Transverse colon (tissue), 4 donors: ENCODE results near the gene AP1M2. TPM values are rescaled to one million over a fixed set of nuclear protein-coding genes. Genes with fewer than 3 reads are reported as not detected.

Source experiments
- DNase-seq: peaks from one replicate; pipeline ENCODE4 v3.0.0-alpha.2; 2019
- H3K27ac ChIP-seq, 4 donors: fragments of 200-600 bp; sonication (generic); 2 replicates each; pipeline ENCODE4 v1.5.1; 2016 to 2018; ENCODE audit warnings: inconsistent platforms in 4 of 4
- H3K27me3 ChIP-seq: fragments of 200-600 bp; sonication (generic); 2 replicates; pipeline ENCODE4 v1.5.1; 2017; ENCODE audit warnings: inconsistent platforms
- H3K36me3 ChIP-seq, 4 donors: fragments of 200-600 bp; sonication (generic); 2 replicates each; pipeline ENCODE4 v1.5.1; 2017 to 2019; ENCODE audit warnings: inconsistent platforms in 4 of 4
- H3K4me1 ChIP-seq, 4 donors: fragments of 200-600 bp; sonication (generic); 2 replicates each; pipeline ENCODE4 v1.5.1; 2017 to 2020; ENCODE audit warnings: inconsistent platforms in 4 of 4
- H3K4me3 ChIP-seq, 4 donors: fragments of 200-600 bp; sonication (generic); 1 replicate in 1 of 4; 2 replicates in 3 of 4; pipeline versions ENCODE4 v1.5.1 to v1.6.1; 2017 to 2019; ENCODE audit warnings: inconsistent platforms in 4 of 4
- H3K9me3 ChIP-seq, 2 donors: fragments of 200-600 bp; sonication (generic); 2 replicates each; pipeline ENCODE4 v1.5.1; 2017 to 2019; ENCODE audit warnings: inconsistent platforms in 2 of 2
- EP300 ChIP-seq: sonication (generic); formaldehyde crosslinking; IDR thresholded peaks from one replicate; pipeline ENCODE4 v1.6.1; 2017; ENCODE audit warnings: antibody characterized with exemption, low read depth
- POLR2A ChIP-seq: fragments of 450-650 bp; IDR thresholded peaks from one replicate; pipeline ENCODE4 v1.6.1; 2016; ENCODE audit warnings: antibody characterized with exemption, mild to moderate bottlenecking, moderate library complexity
- POLR2AphosphoS5 ChIP-seq, 3 donors: sonication (generic); formaldehyde crosslinking; IDR thresholded peaks; one replicate each; pipeline ENCODE4 v1.6.1; 2016; ENCODE audit warnings: antibody characterized with exemption in 3 of 3
- WGBS, 2 donors: methylation state at CpG; one replicate each; pipeline ENCODE4 v1.1.5; 2018; ENCODE audit warnings: low coverage in 1 of 2; 5-methylcytosine and 5-hydroxymethylcytosine counted together
- in situ Hi-C, 4 donors: fragments of 200-750 bp; cut with MboI; loops; one replicate each; pipeline versions ENCODE4 v1.15.0 to v1.15.1; 2017; ENCODE audit warnings: low sequenced_read_pairs in 3 of 4, low pct_ligation_motif_present in 1 of 4, low pct_unique_long_range_greater_than_20kb in 1 of 4
- intact Hi-C: fragments of 100-400 bp; cut with DNase I; formaldehyde crosslinking; loops from one replicate; pipeline ENCODE4 v1.15.1; 2023; ENCODE audit warnings: low total_unique reads
- total RNA-seq, 4 donors: library from RNA; depleted of rRNA; stranded (reverse); fragments of >200 nt; gene quantifications; one replicate each; pipeline ENCODE4 v1.1.0, GENCODE V29; 2016
- TF ChIP-seq, protein P1 (sequence below), 5 experiments: fragments of 200-600 bp in 3 of 5; fragments of 450-650 bp in 2 of 5; sonication (generic) in 3 of 5; IDR thresholded peaks; 1 replicate in 2 of 5; 2 replicates in 3 of 5; pipeline ENCODE4 v1.5.1; 2016 to 2017; ENCODE audit warnings: antibody characterized with exemption in 5 of 5, inconsistent platforms in 3 of 5, mild to moderate bottlenecking in 2 of 5, moderate library complexity in 1 of 5

The AP1M2 gene
- total RNA-seq, 4 donors from 2014 or later = 22.8 to 111 (median 63.1) TPM

DNA sequence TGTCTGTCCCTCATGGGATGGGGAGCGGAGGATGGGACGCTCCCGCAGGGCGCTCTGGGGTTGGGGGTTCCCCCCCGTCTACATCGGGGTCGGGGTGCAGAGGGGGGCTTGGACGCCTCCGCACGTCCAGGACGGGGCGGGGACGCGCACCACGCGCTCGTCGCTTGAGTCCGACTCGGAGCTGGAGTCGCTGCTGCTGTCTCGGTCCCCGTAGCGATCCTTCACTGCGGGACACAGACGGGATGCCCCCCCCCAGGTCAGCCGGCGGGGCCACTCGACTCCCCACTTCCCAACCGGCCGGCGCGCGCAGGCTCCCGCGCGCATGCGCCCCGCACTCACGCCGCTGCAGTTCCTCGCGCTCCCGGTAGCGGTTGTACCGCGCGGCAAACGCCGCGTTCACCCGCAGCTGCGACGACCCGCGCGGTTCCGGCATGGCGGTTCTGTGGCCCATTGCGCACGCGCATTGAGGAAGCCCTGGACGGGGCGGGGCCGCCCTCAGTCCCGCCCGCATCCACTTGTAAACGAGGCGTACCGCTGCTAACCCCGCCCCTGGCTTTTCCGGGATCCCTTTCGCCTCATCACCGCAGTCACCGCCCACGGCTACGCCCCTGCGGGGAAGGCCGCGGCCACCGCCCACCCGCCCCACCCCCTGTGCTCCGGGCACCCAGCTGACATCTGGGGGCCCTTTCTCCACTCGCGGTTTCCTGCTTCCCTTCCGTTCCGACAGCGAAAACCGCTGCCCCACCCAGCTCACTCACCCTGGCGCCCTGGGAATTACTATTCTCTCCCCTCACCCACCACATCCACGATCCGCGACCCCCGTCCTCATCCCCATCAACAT, 21.3 kb downstream of the AP1M2 start, which contains the start of gene KRI1:
Gene KRI1, minus strand, starts transcription at position 444 of the 841 bp plus-strand sequence. Its CDS starts 11 bp downstream, at position 433.
- no peaks in the 10 kb centered on the region for H3K36me3 ChIP-seq
- intact Hi-C loops (loop anchor here (10.0 kb wide), 1 partner anchor 61 kb away; the partner anchor contains the start of gene KEAP1), in situ Hi-C loops (no loop called here)
- peak within 1 kb of the TSS; percentile 56 to 97 (median 78) for H3K4me3 ChIP-seq
- no peaks in the 10 kb centered on the region for H3K9me3 ChIP-seq
- no peaks in the 10 kb centered on the region for H3K27me3 ChIP-seq
- 0 to 1% methylated on average over 4 to 57 of the region's 94 CpGs for WGBS, 2 donors
- H3K27ac ChIP-seq = peak within 1 kb of the TSS; percentile 88 to 96 (median 90)
- DNase-seq = peak; percentile 99
- H3K4me1 ChIP-seq = peaks cover 26 to 42% (median 35%) of the 10 kb centered on the region in 4 donors
- TF ChIP-seq POLR2AphosphoS5 (IDR thresholded peaks at IDR 0.05) (peak; percentile 88 to 94 (median 90)), EP300 (peak; percentile 85), POLR2A (peak; percentile 76)
- TF ChIP-seq, protein P1, sequence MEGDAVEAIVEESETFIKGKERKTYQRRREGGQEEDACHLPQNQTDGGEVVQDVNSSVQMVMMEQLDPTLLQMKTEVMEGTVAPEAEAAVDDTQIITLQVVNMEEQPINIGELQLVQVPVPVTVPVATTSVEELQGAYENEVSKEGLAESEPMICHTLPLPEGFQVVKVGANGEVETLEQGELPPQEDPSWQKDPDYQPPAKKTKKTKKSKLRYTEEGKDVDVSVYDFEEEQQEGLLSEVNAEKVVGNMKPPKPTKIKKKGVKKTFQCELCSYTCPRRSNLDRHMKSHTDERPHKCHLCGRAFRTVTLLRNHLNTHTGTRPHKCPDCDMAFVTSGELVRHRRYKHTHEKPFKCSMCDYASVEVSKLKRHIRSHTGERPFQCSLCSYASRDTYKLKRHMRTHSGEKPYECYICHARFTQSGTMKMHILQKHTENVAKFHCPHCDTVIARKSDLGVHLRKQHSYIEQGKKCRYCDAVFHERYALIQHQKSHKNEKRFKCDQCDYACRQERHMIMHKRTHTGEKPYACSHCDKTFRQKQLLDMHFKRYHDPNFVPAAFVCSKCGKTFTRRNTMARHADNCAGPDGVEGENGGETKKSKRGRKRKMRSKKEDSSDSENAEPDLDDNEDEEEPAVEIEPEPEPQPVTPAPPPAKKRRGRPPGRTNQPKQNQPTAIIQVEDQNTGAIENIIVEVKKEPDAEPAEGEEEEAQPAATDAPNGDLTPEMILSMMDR (IDR thresholded peaks at IDR 0.05) = peak in 4 of 5 experiments; percentile 37 to 85 (median 48)

DNA sequence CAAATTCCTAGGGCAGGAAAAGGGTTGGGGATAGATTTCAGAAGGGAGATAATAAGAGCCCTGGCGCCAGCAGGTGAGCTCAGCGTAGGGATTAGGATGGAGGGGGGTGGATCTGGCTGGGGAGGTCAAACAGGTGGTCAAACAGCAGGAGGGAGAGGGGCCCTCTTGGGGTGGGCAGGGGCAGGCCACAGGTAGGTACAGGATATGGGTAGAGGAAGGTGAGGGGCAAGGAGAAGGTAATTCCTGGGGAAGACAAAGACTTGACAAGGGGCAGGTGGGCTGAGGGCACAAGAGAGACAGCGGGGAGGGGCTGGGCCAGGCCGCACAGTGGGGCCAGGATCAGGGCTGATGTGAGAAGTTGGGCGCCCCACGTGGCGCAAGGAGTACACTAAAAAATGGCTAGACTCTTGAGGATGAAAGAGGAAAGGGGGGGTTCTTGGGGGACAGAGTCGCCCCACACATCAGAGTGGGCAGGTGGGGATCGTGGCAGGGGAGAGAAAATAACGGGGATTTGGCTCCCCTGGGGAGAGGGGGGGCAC, 22.0 kb downstream of the AP1M2 start:
- in situ Hi-C loops = no loop called here
- peaks cover 26 to 42% (median 35%) of the 10 kb centered on the region in 4 donors for H3K4me1 ChIP-seq
- intact Hi-C loops = loop anchor here (10.0 kb wide), 1 partner anchor 60 kb away; the partner anchor contains the start of gene KEAP1
- H3K4me3 ChIP-seq = peak overlapping the region; percentile 56 to 97 (median 78)
- WGBS, 2 donors = 8 to 16% methylated on average over 7 to 10 of the region's 10 CpGs
- peaks cover 0 to 5% (median 1%) of the 10 kb centered on the region in 4 donors for H3K36me3 ChIP-seq
- H3K27ac ChIP-seq = peak overlapping the region; percentile 88 to 96 (median 90)
- TF ChIP-seq, protein P1 (IDR thresholded peaks at IDR 0.05) = peak in 1 of 5 experiments; percentile 15
- TF ChIP-seq POLR2AphosphoS5 (IDR thresholded peaks at IDR 0.05) = no peak
- DNase-seq = peak; percentile 55
- no peaks in the 10 kb centered on the region for H3K27me3 ChIP-seq
- no peaks in the 10 kb centered on the region for H3K9me3 ChIP-seq

DNA sequence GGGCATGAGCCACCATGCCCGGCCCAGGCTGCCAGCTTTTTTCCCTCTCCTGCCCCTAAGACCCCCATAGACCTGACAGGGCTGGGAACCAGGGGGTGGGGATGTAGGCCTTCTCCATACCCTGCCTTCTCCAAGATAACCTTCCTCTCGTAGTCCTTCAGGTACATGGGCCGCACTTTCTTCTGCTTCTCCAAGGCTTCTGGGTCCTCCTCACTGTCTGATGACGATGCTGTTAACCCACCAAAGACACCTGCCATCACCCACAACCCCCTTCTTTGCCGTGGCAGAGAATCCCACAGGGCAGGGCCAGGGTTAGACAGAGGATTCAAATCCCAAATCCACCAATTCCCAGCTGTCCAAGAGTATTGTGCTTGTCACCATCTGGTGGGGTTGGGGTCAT, 24.5 kb downstream of the AP1M2 start:
- peaks cover 13 to 25% (median 22%) of the 10 kb centered on the region in 4 donors for H3K4me1 ChIP-seq
- no peaks in the 10 kb centered on the region for H3K27me3 ChIP-seq
- no peak for DNase-seq
- TF ChIP-seq POLR2AphosphoS5 (IDR thresholded peaks at IDR 0.05) = no peak
- TF ChIP-seq EP300 = no peak
- TF ChIP-seq POLR2A = no peak
- TF ChIP-seq, protein P1 (IDR thresholded peaks at IDR 0.05) = no peak
- peaks cover 0 to 17% (median 7%) of the 10 kb centered on the region in 4 donors for H3K36me3 ChIP-seq
- no peak overlapping the region for H3K27ac ChIP-seq
- intact Hi-C loops (loop anchor here (10.0 kb wide), 1 partner anchor 58 kb away; the partner anchor contains the start of gene KEAP1), in situ Hi-C loops (no loop called here)
- no peaks in the 10 kb centered on the region for H3K9me3 ChIP-seq
- no peak overlapping the region for H3K4me3 ChIP-seq
- 88 to 95% methylated on average over 4 to 5 of the region's 5 CpGs for WGBS, 2 donors

DNA sequence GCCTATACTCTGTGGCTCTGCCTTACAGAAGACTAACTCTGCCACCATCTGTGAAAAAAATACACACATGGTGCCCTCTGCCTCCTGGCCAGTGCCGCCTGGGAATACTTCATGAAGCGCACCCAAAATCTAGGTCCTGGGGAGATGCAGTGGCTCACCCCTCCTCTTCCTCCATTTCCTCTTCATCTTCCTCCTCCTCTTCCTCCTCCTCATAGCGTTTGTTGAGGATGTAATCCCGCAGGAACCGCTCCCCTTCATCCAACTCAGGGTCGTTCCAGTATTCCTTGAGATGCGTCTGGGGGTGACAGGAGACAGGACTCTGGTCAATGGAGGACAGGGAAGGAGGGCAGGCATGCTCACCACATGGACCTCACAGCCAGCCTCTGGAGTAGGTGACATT, 27.0 kb downstream of the AP1M2 start:
- intact Hi-C loops (loop anchor here (10.0 kb wide), 1 partner anchor 55 kb away; the partner anchor contains the start of gene KEAP1), in situ Hi-C loops (no loop called here)
- WGBS, 2 donors = 93 to 96% methylated on average over 7 of the region's 7 CpGs
- Histone ChIP-seq H3K36me3 (peaks cover 0 to 17% (median 7%) of the 10 kb centered on the region in 4 donors), H3K27ac (no peak overlapping the region), H3K9me3 (no peaks in the 10 kb centered on the region), H3K27me3 (no peaks in the 10 kb centered on the region), H3K4me1 (peaks cover 0 to 7% (median 4%) of the 10 kb centered on the region in 4 donors), H3K4me3 (no peak overlapping the region)
- TF ChIP-seq POLR2A (no peak), EP300 (no peak), POLR2AphosphoS5 (IDR thresholded peaks at IDR 0.05) (no peak)
- TF ChIP-seq, protein P1 (IDR thresholded peaks at IDR 0.05) = no peak
- no peak for DNase-seq
